Measurements from ENCODE around the gene CNKSR3.

CNKSR3 gene

GRCh38 chr6:154427446-154427845 is 83.0 kb downstream of the CNKSR3 start:
- TF ChIP-seq CTCF (conservative IDR thresholded peaks at IDR 0.05) (no peak), ZFX (IDR thresholded peaks at IDR 0.05) (no peak)
- H3K27ac ChIP-seq, result no peak overlapping the region

DNA sequence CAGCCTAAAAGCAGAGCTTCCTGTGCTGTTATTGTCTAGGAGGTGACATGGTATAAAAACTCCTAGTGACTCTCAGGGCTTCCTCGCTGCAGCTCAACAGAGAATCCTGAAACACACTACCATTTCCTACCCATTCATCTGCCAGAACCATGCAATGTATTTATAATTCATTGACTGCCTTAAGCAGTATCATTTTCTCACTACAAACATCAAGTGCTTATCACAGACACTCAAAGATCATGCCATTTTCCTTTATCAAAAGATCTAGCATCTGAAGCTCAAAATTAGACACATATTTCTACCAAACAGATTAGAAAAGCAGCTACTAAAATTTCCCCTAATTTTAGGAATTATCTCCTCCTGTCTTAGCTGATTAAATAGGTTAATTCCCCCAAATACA is 83.5 kb downstream of the CNKSR3 start:
- no peak for TF ChIP-seq CTCF (conservative IDR thresholded peaks at IDR 0.05)
- no peak for TF ChIP-seq ZFX (IDR thresholded peaks at IDR 0.05)
- no peak overlapping the region for H3K27ac ChIP-seq

DNA sequence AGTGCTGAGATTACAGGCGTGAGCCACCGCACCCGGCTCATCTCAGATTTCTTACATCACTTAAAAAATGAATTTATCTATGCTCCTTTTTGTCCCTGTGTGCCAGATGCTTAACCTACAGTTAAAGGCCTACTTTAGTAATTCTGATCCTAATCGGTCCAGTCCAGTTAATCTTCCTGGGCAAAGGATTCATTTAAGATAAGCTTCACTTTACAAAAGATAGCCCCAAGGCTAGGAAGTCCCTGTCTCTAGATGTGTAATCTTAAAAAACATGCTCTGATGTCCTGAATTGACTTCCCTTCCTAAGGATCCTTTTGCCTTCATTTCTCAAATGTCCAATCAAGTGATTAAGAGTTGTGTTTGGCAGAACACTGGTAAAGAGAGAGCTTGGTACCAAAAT is 85.5 kb downstream of the CNKSR3 start:
- no peak overlapping the region for H3K27ac ChIP-seq
- TF ChIP-seq ZFX (IDR thresholded peaks at IDR 0.05) (no peak), CTCF (conservative IDR thresholded peaks at IDR 0.05) (no peak)

- H3K27ac ChIP-seq, result no peak overlapping the region
- no peak for TF ChIP-seq ZFX (IDR thresholded peaks at IDR 0.05)
- no peak for TF ChIP-seq CTCF (conservative IDR thresholded peaks at IDR 0.05)
Observed at GRCh38 chr6:154414021-154414813, 96.3 kb downstream of the CNKSR3 start.

DNA sequence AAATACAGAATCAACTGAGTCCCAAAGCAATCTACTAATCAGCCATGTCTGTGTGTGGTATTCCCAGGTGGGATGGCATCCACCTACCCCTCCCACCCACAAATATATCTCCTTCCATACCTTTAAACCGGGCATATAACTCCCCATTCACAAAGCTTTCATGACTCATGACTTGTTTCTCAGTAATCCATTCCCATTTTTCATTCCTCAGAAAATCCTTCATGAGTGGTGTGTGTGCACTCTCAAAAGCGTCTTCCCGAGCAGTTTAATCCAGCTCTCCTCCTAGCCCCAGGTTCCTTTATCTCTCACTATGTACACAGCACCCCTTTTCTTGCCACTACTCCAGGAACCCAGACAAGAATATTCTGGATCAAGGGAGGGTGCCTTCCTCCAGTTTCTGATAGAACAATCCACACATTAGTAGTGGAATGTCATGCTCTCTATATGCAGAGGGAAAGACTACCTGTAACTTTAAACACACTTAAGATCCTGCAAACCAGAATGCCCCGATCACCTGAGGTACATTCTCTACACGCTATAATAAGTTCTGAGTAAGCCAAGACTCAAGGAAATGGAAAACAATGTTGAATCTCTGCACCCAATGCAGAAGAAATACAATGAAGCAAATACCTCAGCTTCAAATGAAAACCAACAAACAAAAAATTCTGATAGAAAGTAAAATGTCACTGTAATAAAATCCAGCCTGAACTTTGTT is 98.2 kb downstream of the CNKSR3 start:
- no peak for TF ChIP-seq ZFX (IDR thresholded peaks at IDR 0.05)
- TF ChIP-seq CTCF (conservative IDR thresholded peaks at IDR 0.05), result no peak
- no peak overlapping the region for H3K27ac ChIP-seq

DNA sequence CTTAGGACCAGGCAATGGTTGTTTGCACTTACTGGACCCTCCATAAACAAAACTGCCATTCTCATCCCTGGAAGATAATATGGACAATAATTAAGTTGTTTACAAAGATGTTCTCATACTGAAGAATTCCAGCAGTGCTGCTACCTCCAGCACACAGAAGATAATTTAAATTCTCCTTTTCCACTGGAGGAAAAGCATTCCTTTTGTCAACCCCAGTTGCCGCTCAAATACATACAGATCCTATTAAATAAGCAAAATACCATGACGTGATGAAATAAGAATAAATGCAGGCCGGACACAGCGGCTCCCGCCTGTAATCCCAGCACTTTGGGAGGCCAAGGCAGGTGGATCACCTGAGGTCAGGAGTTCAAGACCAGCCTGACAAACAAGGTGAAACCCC is 99.4 kb downstream of the CNKSR3 start:
- no peak for TF ChIP-seq CTCF (conservative IDR thresholded peaks at IDR 0.05)
- H3K27ac ChIP-seq, result no peak overlapping the region

GRCh38 chr6:154410619-154411072 is 99.8 kb downstream of the CNKSR3 start:
- H3K27ac ChIP-seq, result no peak overlapping the region
- TF ChIP-seq CTCF (conservative IDR thresholded peaks at IDR 0.05), result no peak
- no peak for TF ChIP-seq ZFX (IDR thresholded peaks at IDR 0.05)

Measured in C4-2B (cell line).